Activated naive CD8-positive, alpha-beta T cell treated with anti-CD3 and anti-CD28 coated beads, Interleukin-2, amount 50 U/mL, for 16 hours (primary cell): ENCODE results near the gene POLR3G.

Source experiments
- DNase-seq: peaks from one replicate; pipeline ENCODE4 v3.0.0-alpha.2; 2020; ENCODE audit warnings: low read depth, low spot score

The POLR3G gene

GRCh38 chr5:90550963-90551362, 76.3 kb downstream of the POLR3G start:
- no peak for DNase-seq

DNA sequence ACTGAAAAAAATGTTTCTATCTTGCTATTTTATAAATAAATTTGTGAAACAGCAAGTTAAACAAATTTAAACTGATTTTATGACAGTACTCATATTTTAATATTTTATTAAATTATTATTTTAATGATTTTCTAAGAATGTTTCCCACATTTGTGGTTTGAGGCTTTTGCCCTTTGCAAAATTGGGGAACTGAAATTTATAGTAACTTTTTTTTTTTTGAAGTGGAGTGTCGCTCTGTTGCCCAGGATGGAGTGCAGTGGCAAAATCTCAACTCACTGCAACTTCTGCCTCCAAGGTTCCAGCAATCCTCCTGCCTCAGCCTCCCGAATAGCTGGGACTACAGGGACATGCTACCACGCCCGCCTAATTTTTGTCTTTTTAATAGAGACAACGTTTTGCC, 76.7 kb downstream of the POLR3G start:
- no peak for DNase-seq

GRCh38 chr5:90553711-90554110, 79.0 kb downstream of the POLR3G start:
- no peak for DNase-seq

- DNase-seq, result no peak
Measured at GRCh38 chr5:90554358-90555006, 79.8 kb downstream of the POLR3G start.

- no peak for DNase-seq
Measured at GRCh38 chr5:90555666-90556065, 81.0 kb downstream of the POLR3G start.

GRCh38 chr5:90557391-90557790, 82.7 kb downstream of the POLR3G start:
- no peak for DNase-seq

DNA sequence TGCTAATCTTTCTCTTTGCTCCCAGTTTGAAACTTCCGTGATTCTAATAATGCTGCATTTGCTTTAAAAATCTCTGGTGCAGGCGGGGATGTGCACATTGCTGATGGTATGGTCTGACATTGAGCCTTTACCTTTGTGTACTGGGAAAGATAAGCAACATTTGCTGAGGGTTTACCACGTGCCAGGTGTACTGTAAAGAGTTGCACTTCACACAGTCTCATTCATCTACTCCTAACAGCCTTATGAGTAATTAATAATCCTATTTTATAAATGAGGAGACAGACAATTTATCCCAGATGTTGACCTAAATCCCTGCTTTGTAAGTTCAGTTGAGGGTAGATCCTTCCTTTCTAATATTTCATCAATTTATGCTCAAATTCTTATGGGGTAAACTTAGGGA, 83.2 kb downstream of the POLR3G start:
- DNase-seq, result no peak

DNA sequence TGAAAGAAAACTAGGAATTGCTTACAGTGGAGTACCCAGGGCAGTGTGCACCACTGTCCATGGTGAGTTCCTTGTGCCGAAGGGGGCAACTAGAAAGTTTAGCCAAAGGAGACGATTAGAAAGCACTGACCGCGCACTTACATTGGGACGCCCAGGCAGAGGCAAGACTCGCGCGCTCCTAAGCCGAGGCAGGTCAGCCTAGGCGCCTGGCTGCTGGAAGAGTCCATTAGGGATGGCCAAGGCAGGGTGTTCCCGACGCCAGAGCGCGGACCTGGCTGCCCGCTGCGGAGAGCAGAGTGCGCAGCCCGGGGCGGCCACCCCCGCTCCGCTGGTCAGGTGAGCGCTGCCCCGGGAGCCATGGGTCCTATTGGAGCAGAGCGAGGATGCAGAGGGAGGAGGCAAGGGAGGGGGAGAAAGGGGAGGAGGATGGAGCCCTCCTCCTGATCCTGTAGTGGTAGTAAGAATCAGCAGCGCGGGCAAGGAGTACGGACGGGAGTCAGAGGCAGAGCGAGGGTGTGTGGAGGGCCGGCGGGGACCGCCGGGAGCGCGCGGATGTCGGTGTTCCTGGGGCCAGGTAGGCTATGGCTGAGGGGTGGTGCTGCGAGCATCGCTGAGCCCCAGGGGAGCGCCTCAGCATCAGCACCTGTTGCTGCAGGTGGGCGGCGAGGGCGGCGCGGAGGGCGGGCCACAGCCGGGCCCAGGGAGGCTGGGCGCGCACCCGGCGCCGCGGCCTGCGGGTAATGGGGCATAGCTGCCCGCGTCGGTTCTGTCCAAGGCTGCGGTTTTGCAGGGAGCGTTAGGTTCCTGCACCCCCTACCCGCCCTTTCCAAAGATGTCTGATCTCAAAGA, 83.9 kb downstream of the POLR3G start, which contains the start of gene ADGRV1:
TSS of gene ADGRV1 (plus strand) at position 454 of the 849 bp plus-strand sequence. CDS start at position 553, 99 bp downstream.
- DNase-seq, result no peak

DNA sequence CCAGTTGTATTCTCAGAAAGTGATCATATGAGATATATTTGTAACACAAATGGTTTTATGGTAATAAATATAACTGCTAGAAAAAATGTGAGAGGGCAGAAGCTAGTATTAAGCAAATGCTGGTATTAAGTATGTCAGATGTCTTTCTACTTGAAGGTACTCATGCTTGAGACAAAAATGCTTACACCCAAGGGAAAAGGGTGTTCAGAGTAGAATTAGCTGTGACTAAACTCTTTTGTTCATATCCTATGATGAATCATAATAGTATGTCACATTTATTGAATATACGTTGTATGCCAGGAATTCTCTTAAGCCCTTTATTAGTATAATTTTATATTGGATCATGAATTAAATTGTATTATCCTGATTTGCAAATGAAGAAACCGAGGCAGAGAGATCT, 86.1 kb downstream of the POLR3G start:
- no peak for DNase-seq

GRCh38 chr5:90561766-90562165, 87.1 kb downstream of the POLR3G start:
- no peak for DNase-seq

- DNase-seq, result no peak
Measured at GRCh38 chr5:90562341-90562740, 87.7 kb downstream of the POLR3G start.

DNA sequence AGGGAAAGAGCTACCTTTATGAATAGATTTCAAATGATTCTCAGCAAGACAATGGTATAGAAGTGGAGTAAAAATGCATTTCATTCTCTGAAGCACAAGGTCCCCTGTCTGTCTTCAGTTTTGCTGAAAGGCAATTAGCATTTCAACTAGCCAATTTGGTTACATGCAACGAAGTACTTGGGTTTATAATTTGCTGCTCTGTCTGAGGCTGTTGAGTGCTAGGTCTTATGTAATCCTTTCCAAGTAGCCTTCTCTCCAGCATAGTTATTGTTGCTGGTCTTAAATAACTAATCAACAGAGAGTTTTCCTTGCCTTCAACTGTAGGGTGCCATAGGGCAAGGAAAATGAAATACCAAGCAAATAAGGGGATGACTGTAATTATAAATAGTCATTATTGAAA, 88.4 kb downstream of the POLR3G start:
- no peak for DNase-seq
